Transverse colon (tissue), 4 donors: ENCODE results near the gene NCAPG. TPM values are rescaled to one million over a fixed set of nuclear protein-coding genes. Genes with fewer than 3 reads are reported as not detected.

Source experiments
- DNase-seq: peaks from one replicate; pipeline ENCODE4 v3.0.0-alpha.2; 2019
- H3K27ac ChIP-seq, 4 donors: fragments of 200-600 bp; sonication (generic); 2 replicates each; pipeline ENCODE4 v1.5.1; 2016 to 2018; ENCODE audit warnings: inconsistent platforms in 4 of 4
- H3K27me3 ChIP-seq: fragments of 200-600 bp; sonication (generic); 2 replicates; pipeline ENCODE4 v1.5.1; 2017; ENCODE audit warnings: inconsistent platforms
- H3K36me3 ChIP-seq, 4 donors: fragments of 200-600 bp; sonication (generic); 2 replicates each; pipeline ENCODE4 v1.5.1; 2017 to 2019; ENCODE audit warnings: inconsistent platforms in 4 of 4
- H3K4me1 ChIP-seq, 4 donors: fragments of 200-600 bp; sonication (generic); 2 replicates each; pipeline ENCODE4 v1.5.1; 2017 to 2020; ENCODE audit warnings: inconsistent platforms in 4 of 4
- H3K4me3 ChIP-seq, 4 donors: fragments of 200-600 bp; sonication (generic); 1 replicate in 1 of 4; 2 replicates in 3 of 4; pipeline versions ENCODE4 v1.5.1 to v1.6.1; 2017 to 2019; ENCODE audit warnings: inconsistent platforms in 4 of 4
- H3K9me3 ChIP-seq, 2 donors: fragments of 200-600 bp; sonication (generic); 2 replicates each; pipeline ENCODE4 v1.5.1; 2017 to 2019; ENCODE audit warnings: inconsistent platforms in 2 of 2
- EP300 ChIP-seq: sonication (generic); formaldehyde crosslinking; IDR thresholded peaks from one replicate; pipeline ENCODE4 v1.6.1; 2017; ENCODE audit warnings: antibody characterized with exemption, low read depth
- POLR2A ChIP-seq: fragments of 450-650 bp; IDR thresholded peaks from one replicate; pipeline ENCODE4 v1.6.1; 2016; ENCODE audit warnings: antibody characterized with exemption, mild to moderate bottlenecking, moderate library complexity
- POLR2AphosphoS5 ChIP-seq, 3 donors: sonication (generic); formaldehyde crosslinking; IDR thresholded peaks; one replicate each; pipeline ENCODE4 v1.6.1; 2016; ENCODE audit warnings: antibody characterized with exemption in 3 of 3
- WGBS, 2 donors: methylation state at CpG; one replicate each; pipeline ENCODE4 v1.1.5; 2018; ENCODE audit warnings: low coverage in 1 of 2; 5-methylcytosine and 5-hydroxymethylcytosine counted together
- in situ Hi-C, 4 donors: fragments of 200-750 bp; cut with MboI; loops; one replicate each; pipeline versions ENCODE4 v1.15.0 to v1.15.1; 2017; ENCODE audit warnings: low sequenced_read_pairs in 3 of 4, low pct_ligation_motif_present in 1 of 4, low pct_unique_long_range_greater_than_20kb in 1 of 4
- intact Hi-C: fragments of 100-400 bp; cut with DNase I; formaldehyde crosslinking; loops from one replicate; pipeline ENCODE4 v1.15.1; 2023; ENCODE audit warnings: low total_unique reads
- total RNA-seq, 4 donors: library from RNA; depleted of rRNA; stranded (reverse); fragments of >200 nt; gene quantifications; one replicate each; pipeline ENCODE4 v1.1.0, GENCODE V29; 2016
- TF ChIP-seq, protein P1 (sequence below), 5 experiments: fragments of 200-600 bp in 3 of 5; fragments of 450-650 bp in 2 of 5; sonication (generic) in 3 of 5; IDR thresholded peaks; 1 replicate in 2 of 5; 2 replicates in 3 of 5; pipeline ENCODE4 v1.5.1; 2016 to 2017; ENCODE audit warnings: antibody characterized with exemption in 5 of 5, inconsistent platforms in 3 of 5, mild to moderate bottlenecking in 2 of 5, moderate library complexity in 1 of 5

Gene NCAPG
- total RNA-seq, 4 donors from 2014 or later: 0.48 to 3.2 (median 0.96) TPM; not detected in 1

DNA sequence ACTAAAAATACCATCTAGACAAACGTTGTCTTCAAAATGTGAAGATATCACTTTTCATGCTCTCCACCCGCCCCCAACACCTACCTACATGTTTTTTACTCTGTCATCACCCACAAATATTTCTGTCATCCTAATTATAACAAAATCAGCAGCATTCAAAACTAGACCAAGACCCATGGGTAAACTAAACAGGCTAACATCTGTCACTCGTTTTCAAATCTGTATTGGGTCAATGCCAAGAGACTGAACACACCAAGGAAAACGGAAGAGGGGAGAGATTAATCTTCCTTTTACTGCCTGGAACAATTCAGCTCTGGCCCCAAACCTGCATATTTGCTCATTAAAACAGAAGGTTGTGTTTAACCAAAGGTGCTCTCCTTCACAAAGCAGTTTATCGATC, 46.8 kb upstream of the NCAPG start:
- H3K9me3 ChIP-seq: no peaks in the 10 kb centered on the region
- WGBS, 2 donors: 52 to 92% methylated on average over 2 to 5 of the region's 5 CpGs

DNA sequence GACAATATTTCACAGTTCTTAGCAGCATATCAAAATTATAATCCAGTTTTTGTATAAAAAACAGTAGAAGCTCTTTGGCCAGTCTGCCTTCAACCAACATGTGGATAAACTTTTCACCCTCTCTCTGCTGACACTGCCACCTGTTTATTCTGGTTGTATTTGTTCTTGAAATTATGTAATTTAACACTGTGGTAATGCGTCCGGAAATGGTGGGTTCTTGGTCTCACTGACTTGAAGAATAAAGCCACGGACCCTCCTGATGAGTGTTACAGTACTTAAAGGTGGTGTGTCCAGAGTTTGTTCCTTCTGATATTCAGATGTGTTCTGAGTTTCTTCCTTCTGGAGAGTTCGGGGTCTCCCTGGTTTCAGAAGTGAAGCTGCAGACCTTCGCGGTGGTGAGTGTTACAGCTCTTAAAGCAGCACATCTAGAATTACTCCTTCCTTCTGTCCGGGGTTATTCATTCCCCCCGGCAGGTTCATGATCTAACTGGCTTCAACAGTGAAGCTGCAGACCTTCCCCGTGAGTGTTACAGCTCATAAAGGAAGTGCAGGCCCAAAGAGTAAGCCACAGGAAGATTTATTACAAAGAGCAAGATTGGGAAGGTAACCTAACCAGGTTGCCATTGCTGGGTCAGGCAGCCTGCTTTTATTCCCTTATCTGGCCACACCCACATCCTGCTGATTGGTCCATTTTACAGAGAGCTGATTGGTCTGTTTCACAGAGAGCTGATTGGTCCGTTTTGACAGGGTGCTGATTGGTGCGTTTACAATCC, 45.1 kb upstream of the NCAPG start:
- H3K27me3 ChIP-seq: no peaks in the 10 kb centered on the region
- in situ Hi-C loops: no loop called here
- no peaks in the 10 kb centered on the region for H3K36me3 ChIP-seq
- no peak for DNase-seq
- no peaks in the 10 kb centered on the region for H3K4me1 ChIP-seq
- intact Hi-C loops: no loop called here
- TF ChIP-seq EP300 (no peak), POLR2A (no peak), POLR2AphosphoS5 (IDR thresholded peaks at IDR 0.05) (no peak)
- TF ChIP-seq, protein P1, sequence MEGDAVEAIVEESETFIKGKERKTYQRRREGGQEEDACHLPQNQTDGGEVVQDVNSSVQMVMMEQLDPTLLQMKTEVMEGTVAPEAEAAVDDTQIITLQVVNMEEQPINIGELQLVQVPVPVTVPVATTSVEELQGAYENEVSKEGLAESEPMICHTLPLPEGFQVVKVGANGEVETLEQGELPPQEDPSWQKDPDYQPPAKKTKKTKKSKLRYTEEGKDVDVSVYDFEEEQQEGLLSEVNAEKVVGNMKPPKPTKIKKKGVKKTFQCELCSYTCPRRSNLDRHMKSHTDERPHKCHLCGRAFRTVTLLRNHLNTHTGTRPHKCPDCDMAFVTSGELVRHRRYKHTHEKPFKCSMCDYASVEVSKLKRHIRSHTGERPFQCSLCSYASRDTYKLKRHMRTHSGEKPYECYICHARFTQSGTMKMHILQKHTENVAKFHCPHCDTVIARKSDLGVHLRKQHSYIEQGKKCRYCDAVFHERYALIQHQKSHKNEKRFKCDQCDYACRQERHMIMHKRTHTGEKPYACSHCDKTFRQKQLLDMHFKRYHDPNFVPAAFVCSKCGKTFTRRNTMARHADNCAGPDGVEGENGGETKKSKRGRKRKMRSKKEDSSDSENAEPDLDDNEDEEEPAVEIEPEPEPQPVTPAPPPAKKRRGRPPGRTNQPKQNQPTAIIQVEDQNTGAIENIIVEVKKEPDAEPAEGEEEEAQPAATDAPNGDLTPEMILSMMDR (IDR thresholded peaks at IDR 0.05): no peak
- H3K9me3 ChIP-seq: no peaks in the 10 kb centered on the region
- H3K27ac ChIP-seq: no peak overlapping the region
- no peak overlapping the region for H3K4me3 ChIP-seq
- WGBS, 2 donors: 76 to 93% methylated on average over 3 to 11 of the region's 11 CpGs

More for the DNA sequence above, 46.8 kb upstream of the NCAPG start:
- H3K27ac ChIP-seq: no peak overlapping the region
- intact Hi-C loops: no loop called here
- H3K27me3 ChIP-seq: no peaks in the 10 kb centered on the region
- no peak for TF ChIP-seq POLR2AphosphoS5 (IDR thresholded peaks at IDR 0.05)
- no peak for TF ChIP-seq EP300
- no peak for TF ChIP-seq POLR2A
- TF ChIP-seq, protein P1 (IDR thresholded peaks at IDR 0.05): no peak
- in situ Hi-C loops: no loop called here
- no peaks in the 10 kb centered on the region for H3K36me3 ChIP-seq
- H3K4me3 ChIP-seq: no peak overlapping the region
- no peak for DNase-seq
- H3K4me1 ChIP-seq: no peaks in the 10 kb centered on the region

GRCh38 chr4:17766826-17767458, 43.8 kb upstream of the NCAPG start:
- H3K36me3 ChIP-seq: no peaks in the 10 kb centered on the region
- H3K9me3 ChIP-seq: no peaks in the 10 kb centered on the region
- DNase-seq: no peak
- 94 to 100% methylated on average over 5 to 25 of the region's 33 CpGs for WGBS, 2 donors
- no peak for TF ChIP-seq EP300
- TF ChIP-seq, protein P1 (IDR thresholded peaks at IDR 0.05): no peak
- TF ChIP-seq POLR2A: no peak
- TF ChIP-seq POLR2AphosphoS5 (IDR thresholded peaks at IDR 0.05): no peak
- no peak overlapping the region for H3K27ac ChIP-seq
- no peaks in the 10 kb centered on the region for H3K27me3 ChIP-seq
- no peaks in the 10 kb centered on the region for H3K4me1 ChIP-seq
- intact Hi-C loops (no loop called here), in situ Hi-C loops (no loop called here)
- no peak overlapping the region for H3K4me3 ChIP-seq

DNA sequence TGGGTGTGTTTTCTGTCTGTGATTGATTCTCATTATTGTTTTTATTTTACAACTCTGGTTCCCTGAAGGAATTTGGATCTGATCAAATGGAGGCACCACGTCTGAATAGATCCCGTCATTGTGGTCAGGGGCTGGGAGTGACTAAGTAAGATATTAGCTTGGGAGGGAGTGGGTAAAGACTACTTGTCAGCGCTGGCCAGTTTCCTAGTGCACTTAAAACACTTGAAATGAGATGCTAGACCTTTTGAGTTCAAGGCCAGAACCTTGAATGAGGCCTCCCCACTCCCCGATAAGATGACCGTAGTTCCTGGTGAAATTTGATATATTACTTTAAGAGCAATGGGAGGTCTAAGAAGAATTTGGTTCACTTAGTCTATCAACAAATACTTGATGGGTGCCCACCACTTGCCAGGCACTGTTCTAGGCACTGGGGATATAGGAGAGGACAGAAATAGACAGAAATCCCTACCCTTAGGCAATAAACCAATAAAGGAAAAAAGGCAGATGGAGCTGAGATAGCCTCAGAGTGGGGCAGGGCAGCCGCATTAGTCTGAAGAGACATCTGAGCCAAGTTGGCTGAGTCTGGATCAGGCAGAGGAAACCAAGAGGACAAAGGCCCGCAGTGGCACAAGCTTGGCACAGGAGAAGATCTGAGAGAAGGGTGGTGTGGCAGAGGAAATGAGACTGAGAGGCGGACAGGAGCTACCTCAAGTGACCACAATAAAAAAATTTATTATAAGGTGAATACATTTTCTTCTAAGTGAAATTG, 41.2 kb upstream of the NCAPG start:
- no peak for DNase-seq
- Histone ChIP-seq H3K9me3 (no peaks in the 10 kb centered on the region), H3K4me3 (no peak overlapping the region), H3K27ac (no peak overlapping the region), H3K36me3 (no peaks in the 10 kb centered on the region), H3K4me1 (no peaks in the 10 kb centered on the region), H3K27me3 (no peaks in the 10 kb centered on the region)
- intact Hi-C loops (no loop called here), in situ Hi-C loops (no loop called here)
- 72 to 92% methylated on average over 5 to 8 of the region's 8 CpGs for WGBS, 2 donors
- TF ChIP-seq EP300 (no peak), POLR2AphosphoS5 (IDR thresholded peaks at IDR 0.05) (no peak), POLR2A (no peak)
- TF ChIP-seq, protein P1 (IDR thresholded peaks at IDR 0.05): no peak
